Fibroblast of the aortic adventitia (primary cell): ENCODE results near the gene DHRS3. TPM values are rescaled to one million over a fixed set of nuclear protein-coding genes. Genes with fewer than 3 reads are reported as not detected.

ENCODE experiments used
- DNase-seq: peaks from one replicate; pipeline ENCODE4 v3.0.0-alpha.2; 2010; ENCODE audit warnings: low read depth
- H3K4me3 ChIP-seq: 2 replicates; pipeline ENCODE4 v1.5.1; 2011; ENCODE audit warnings: low read depth, mild to moderate bottlenecking, control low read depth, low read length, moderate library complexity
- CTCF ChIP-seq: IDR thresholded peaks from 2 replicates; pipeline ENCODE4 v1.5.1; 2011; ENCODE audit warnings: mild to moderate bottlenecking, low read length, control low read depth, inconsistent platforms; ENCODE audit not compliant: insufficient read depth
- total RNA-seq: library from RNA; depleted of rRNA; stranded (reverse); fragments of >200 nt; gene quantifications from 2 replicates; pipeline ENCODE4 v1.2.3, GENCODE V29; 2012; ENCODE audit warnings: low replicate concordance

Gene DHRS3
- total RNA-seq, 1 donor, result 114 TPM

DNA sequence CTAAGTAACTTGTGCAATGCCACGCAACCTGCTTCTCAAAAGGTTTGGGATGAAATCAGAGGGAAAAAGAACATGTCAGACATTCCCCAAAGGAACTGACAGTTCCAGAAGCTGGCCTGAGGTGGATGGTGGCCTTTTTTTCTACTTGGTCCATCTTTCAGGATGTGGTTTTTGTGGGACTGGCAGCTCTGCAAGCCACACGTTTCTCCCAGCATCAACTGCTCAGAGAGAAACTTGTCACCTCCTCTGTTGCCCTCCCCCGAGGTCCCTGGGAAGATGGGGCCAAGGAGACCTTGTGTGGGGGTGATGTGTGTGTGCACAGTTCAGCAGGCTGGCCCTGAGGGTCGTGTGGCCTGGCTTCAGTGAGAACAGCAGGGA is 2.5 kb upstream of the DHRS3 start:
- no peak for TF ChIP-seq CTCF
- DNase-seq, result no peak
- H3K4me3 ChIP-seq, result peak overlapping the region; percentile 46

- peak; percentile 98 for TF ChIP-seq CTCF
- DNase-seq, result peak; percentile 93
- H3K4me3 ChIP-seq, result peak overlapping the region; percentile 92
These were observed 1.9 kb upstream of the DHRS3 start for GRCh38 chr1:12619792-12620487.

DNA sequence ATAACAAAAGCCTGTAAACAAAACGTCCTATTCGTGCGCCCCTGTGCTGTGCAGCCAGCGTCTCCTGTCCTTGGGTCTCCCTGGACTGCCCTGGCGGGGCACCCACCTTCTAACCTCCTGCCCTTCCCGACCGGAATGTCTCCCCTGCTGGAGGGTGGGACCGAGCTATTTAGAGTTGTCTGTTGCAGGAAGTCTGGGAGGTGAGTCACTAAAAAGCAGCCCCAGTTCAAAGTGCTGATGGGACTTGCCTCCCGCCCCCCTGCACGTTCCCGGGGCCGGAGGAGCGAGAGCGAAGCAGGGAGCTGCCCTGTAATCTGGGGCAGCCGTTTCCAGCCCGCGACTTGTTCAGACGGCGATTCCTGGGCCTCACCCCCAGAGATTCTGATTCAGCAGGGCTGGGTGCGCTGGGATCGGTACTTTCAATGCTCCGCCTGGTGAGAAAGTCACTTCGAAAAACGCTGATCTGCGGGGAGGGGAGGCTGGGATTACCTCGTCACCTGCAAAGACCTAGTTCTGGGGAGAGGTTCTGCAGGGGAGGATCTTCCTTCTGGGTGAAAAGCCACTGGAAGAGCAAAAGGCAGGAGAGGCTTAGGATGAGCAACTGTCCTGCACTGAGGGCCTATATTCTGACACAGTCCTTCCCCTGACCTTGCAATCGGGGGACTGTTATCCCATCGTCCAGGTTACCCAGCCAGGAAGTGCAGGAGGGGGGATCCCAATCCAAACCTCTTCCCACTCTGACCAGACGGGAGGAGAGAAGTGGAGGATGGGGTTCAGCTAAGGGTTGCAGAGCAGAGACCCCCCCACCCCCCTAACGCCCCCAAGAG is 1.2 kb upstream of the DHRS3 start:
- TF ChIP-seq CTCF, result peak; percentile 6
- H3K4me3 ChIP-seq, result peak overlapping the region; percentile 92
- DNase-seq, result peak; percentile 88

- DNase-seq, result no peak
These were observed 603 bp upstream of the DHRS3 start for GRCh38 chr1:12618661-12618964.

DNA sequence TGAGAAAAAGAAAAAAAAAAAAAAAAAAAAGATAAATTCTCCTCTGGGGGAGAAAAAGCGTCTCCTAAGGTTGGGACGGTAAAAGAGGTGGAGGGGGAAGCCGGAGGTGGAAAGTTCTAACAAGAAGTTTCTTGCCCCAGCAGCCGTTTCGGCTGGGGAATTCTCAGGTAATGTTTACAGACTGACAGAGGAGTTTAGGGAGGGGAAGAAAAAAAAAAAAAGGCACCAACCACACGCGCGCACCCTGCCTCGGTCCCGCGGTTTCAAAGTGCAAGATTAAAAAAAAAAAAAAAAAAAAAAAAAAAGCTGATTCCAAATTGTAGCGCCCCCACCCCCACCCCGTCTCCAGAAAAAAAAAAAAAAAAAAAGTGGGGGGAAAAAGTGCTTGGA is 504 bp downstream of the DHRS3 start:
- no peak for DNase-seq
- H3K4me3 ChIP-seq, result peak overlapping the region; percentile 92
- no peak for TF ChIP-seq CTCF

More at GRCh38 chr1:12618661-12618964, 603 bp upstream of the DHRS3 start:
- H3K4me3 ChIP-seq, result peak overlapping the region; percentile 92
- no peak for TF ChIP-seq CTCF

- peak overlapping the region; percentile 92 for H3K4me3 ChIP-seq
- TF ChIP-seq CTCF, result no peak
- no peak for DNase-seq
These were observed 1.2 kb downstream of the DHRS3 start for GRCh38 chr1:12616709-12617373.
